Aorta (tissue), 5 donors: ENCODE measurements around the gene SHISA5. TPM values are rescaled to one million over a fixed set of nuclear protein-coding genes. Genes with fewer than 3 reads are reported as not detected.

Experiments used
- ATAC-seq: fragments of 200-7000 bp; cut with Tn5 transposase; one replicate; pipeline ENCODE4 v1.9.1; 2022; ENCODE audit warnings: moderate library complexity; ENCODE audit not compliant: low FRiP score
- DNase-seq, 2 donors: peaks; one replicate each; pipeline ENCODE4 v3.0.0-alpha.2; 2020
- H3K27ac ChIP-seq, 2 donors: one replicate each; pipeline ENCODE4 v1.5.1; 2013; ENCODE audit warnings: low read length in 2 of 2, mild to moderate bottlenecking in 2 of 2, moderate library complexity in 2 of 2, control low read depth in 1 of 2, inconsistent platforms in 1 of 2, low read depth in 1 of 2
- H3K27me3 ChIP-seq, 2 donors: one replicate each; pipeline ENCODE4 v1.6.1; 2013; ENCODE audit warnings: control low read depth in 1 of 2, low read length in 1 of 2, mild to moderate bottlenecking in 1 of 2, moderate library complexity in 1 of 2; ENCODE audit not compliant: insufficient read depth in 2 of 2, control insufficient read depth in 1 of 2
- H3K36me3 ChIP-seq, 2 donors: one replicate each; pipeline ENCODE4 v1.6.1; 2013; ENCODE audit warnings: control low read depth in 1 of 2, low read length in 1 of 2, mild to moderate bottlenecking in 1 of 2; ENCODE audit not compliant: insufficient read depth in 2 of 2, control insufficient read depth in 1 of 2
- H3K4me1 ChIP-seq, 2 donors: one replicate each; pipeline ENCODE4 v1.6.1; 2013; ENCODE audit warnings: low read length in 2 of 2, control low read depth in 1 of 2, mild to moderate bottlenecking in 1 of 2, moderate library complexity in 1 of 2; ENCODE audit not compliant: insufficient read depth in 2 of 2, control insufficient read depth in 1 of 2
- H3K4me3 ChIP-seq, 2 donors: one replicate each; pipeline ENCODE4 v1.5.1; 2013; ENCODE audit warnings: low read length in 2 of 2, control low read depth in 1 of 2, mild to moderate bottlenecking in 1 of 2
- H3K9me3 ChIP-seq: one replicate; pipeline ENCODE4 v1.6.1; 2013; ENCODE audit warnings: mild to moderate bottlenecking, low read length; ENCODE audit not compliant: control insufficient read depth
- WGBS, 2 donors: extraction: QIAGEN DNeasy Blood & Tissue Kit; methylation state at CpG; one replicate each; pipeline ENCODE4 v1.1.7; 2013; 5-methylcytosine and 5-hydroxymethylcytosine counted together
- intact Hi-C, 2 donors: fragments of 100-400 bp; cut with DNase I; formaldehyde crosslinking; loops; one replicate each; pipeline versions ENCODE4 v1.14.2 to v1.15.0; 2022
- polyA plus RNA-seq, 2 donors: library from polyadenylated mRNA; stranded (reverse); fragments of 200-250 nt; gene quantifications; one replicate each; pipeline ENCODE4 v1.2.3, GENCODE V29; 2013
- total RNA-seq, 2 donors: library from RNA; stranded (reverse); fragmentation: NEBNext Ultra II Directional; extraction: Animal tissue kit (Norgen Biotek cat#: 25700); gene quantifications; one replicate each; pipeline ENCODE4 v1.2.1, GENCODE V29; 2021
- donor health status: healthy with polysubstance abuse.
- donor health status: Bipolar disorder and iron deficiency.
- donor health status: DM: no; HTN: no; CAD: no.
- donor health status: DM: no; HTN: no; CAD: no.
- donor health status: DM: yes; HTN: yes; CAD: no.

Gene SHISA5
- total and polyA plus RNA-seq, 4 donors = 64.2 to 183 (median 142) TPM

GRCh38 chr3:48436477-48436787, 67.5 kb downstream of the SHISA5 start:
- ATAC-seq = no peak
- H3K27ac ChIP-seq = no peak overlapping the region

DNA sequence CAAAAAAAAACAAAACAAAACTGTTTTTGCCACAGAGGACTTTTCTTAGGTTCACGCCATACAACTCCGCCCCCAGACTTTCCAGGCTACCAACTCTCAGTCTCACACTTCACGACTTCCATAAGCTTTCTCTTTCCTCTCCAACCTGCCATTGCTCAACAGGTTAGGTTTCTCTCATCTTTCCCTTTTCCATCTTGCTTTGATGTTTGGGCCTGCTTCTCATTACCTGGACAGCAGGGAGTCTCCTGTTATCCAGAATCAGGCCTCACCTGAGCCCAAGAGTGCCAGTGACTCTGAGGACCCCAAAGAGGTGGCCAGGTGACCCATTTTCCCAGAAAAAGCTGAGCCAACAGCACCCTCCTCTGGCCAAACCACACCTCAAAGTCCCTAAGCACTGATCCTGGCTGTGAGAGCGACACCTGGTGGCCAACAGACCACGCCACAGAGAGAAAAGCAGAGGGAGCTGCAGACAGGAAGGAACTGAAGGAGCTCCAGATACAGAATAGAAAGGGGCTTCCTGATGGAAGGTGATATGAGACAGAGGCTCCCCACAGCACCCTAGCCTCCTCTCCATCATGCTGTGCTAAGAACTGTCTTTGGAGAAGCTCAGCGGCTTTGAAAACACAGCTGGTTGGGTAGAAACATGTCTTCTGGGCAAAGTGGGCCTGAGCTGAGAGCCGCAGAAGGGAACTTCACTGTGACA, 68.0 kb downstream of the SHISA5 start:
- Histone ChIP-seq H3K9me3 (no peaks in the 10 kb centered on the region), H3K4me1 (no peaks in the 10 kb centered on the region), H3K36me3 (peaks cover 0 to 3% of the 10 kb centered on the region in 2 donors), H3K27ac (no peak overlapping the region), H3K27me3 (no peaks in the 10 kb centered on the region), H3K4me3 (no peak overlapping the region)
- ATAC-seq (peak; percentile 84), DNase-seq (peak; percentile 90 to 94)
- WGBS, 2 donors = 36 to 38% methylated on average over 7 of the region's 7 CpGs
- intact Hi-C loops = loop anchor here (1.0 to 2.0 kb wide), 3 partner anchors 35 to 163 kb away; no protein-coding TSS in a partner anchor

More at GRCh38 chr3:48436477-48436787, 67.5 kb downstream of the SHISA5 start:
- no peak for DNase-seq
- Histone ChIP-seq H3K27me3 (no peaks in the 10 kb centered on the region), H3K36me3 (peaks cover 0 to 3% of the 10 kb centered on the region in 2 donors), H3K4me1 (no peaks in the 10 kb centered on the region), H3K9me3 (no peaks in the 10 kb centered on the region), H3K4me3 (no peak overlapping the region)
- intact Hi-C loops = loop anchor here (1.0 to 2.0 kb wide), 3 partner anchors 35 to 164 kb away; no protein-coding TSS in a partner anchor
- 0 to 74% methylated on average over 1 of the region's 1 CpG for WGBS, 2 donors

- no peaks in the 10 kb centered on the region for H3K9me3 ChIP-seq
- H3K36me3 ChIP-seq = peaks cover 0 to 3% of the 10 kb centered on the region in 2 donors
- no peaks in the 10 kb centered on the region for H3K4me1 ChIP-seq
- intact Hi-C loops = no loop called here
- no peak for DNase-seq
- ATAC-seq = no peak
- WGBS, 2 donors = 84 to 86% methylated on average over 4 of the region's 4 CpGs
- H3K27me3 ChIP-seq = no peaks in the 10 kb centered on the region
- no peak overlapping the region for H3K4me3 ChIP-seq
- peak overlapping the region in 1 of 2 donors; percentile 24 for H3K27ac ChIP-seq
These were observed 68.8 kb downstream of the SHISA5 start for GRCh38 chr3:48435223-48435595.

- H3K27me3 ChIP-seq = no peaks in the 10 kb centered on the region
- 71 to 75% methylated on average over 15 of the region's 15 CpGs for WGBS, 2 donors
- DNase-seq = no peak
- H3K36me3 ChIP-seq = peaks cover 0 to 3% of the 10 kb centered on the region in 2 donors
- H3K9me3 ChIP-seq = no peaks in the 10 kb centered on the region
- H3K27ac ChIP-seq = peak overlapping the region in 1 of 2 donors; percentile 24
- no peaks in the 10 kb centered on the region for H3K4me1 ChIP-seq
- ATAC-seq = no peak
- no peak overlapping the region for H3K4me3 ChIP-seq
- intact Hi-C loops = no loop called here
These were observed 69.3 kb downstream of the SHISA5 start for GRCh38 chr3:48434591-48435222.

DNA sequence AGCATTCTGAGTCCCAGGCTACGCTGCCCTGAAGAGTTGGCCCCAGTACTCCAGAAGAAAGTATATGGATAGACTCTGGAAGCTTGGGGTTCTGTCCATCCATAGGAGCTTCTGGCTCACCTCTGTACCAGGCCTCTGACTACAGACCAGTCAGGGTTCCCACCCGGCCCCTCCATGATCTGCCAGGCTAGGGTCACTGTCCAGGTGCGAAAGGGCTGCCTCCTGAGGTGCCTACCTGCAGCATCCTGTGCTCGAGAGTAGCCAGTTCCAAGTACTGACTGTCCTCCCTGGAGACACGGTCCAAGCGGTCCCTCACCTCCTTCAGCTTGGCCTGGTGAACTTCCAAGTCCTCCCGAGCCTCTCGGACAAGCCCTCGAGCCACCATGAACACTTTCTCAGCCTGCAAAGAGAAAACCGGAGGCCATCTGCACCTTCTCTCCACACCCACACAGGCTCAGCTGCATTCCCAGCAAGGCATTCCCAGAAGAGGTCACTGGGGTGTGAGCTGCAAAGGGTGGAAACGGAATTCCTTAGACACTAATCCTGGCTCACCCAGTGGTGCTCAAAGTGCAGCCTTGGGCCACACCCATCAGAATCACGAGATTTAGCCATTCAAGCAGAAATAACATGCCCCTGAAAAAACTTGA, 70.4 kb downstream of the SHISA5 start:
- Histone ChIP-seq H3K4me3 (no peak overlapping the region), H3K27ac (no peak overlapping the region), H3K9me3 (no peaks in the 10 kb centered on the region), H3K4me1 (no peaks in the 10 kb centered on the region), H3K27me3 (no peaks in the 10 kb centered on the region), H3K36me3 (peaks cover 0 to 3% of the 10 kb centered on the region in 2 donors)
- intact Hi-C loops = no loop called here
- 82% methylated on average over 12 of the region's 12 CpGs for WGBS, 2 donors
- DNase-seq (no peak), ATAC-seq (no peak)

DNA sequence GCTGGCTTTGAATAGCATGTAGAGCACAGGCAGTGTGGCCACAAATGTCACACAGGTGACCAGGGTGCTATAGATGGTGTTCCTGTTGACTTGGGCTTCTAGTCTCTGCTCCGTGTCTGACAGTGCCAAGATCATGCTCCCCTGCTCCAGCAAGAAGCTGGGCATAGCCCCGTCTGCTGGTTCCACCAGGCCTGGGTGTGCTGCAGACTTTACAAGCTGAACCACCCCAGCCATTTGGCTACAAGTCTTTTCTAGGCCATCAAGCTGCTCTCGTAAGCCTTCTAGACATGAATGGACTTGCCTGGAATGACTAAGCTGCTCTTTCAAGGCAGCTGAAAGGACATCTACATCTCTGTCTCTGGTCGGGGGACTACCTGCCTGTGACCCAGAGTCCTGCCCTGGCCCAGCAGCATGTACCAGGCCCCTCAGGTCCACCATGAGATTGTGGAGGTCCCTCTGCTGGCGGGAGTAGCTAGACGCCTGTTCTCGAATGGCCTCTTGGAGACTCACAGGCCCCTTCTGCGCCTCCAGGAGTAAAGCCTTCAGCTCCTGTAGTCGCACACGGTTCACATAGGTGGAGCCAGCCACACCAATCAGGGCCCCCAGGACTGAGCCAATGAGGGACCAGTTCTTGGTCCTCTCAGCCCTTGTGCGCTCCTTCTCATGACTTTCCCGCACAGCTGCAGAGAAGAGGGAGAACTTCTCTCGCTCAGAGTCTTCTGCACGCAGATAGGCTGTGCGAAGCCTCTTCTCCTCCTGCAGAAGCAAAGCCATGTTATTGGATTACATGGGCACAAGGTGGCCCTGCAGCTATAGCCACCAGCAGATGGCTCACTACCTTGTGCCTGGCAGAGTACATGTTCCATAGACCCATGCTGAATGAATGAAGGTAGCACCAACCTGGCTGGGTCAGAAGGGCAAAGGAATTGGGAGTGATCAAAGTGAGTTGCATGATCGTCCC, 71.3 kb downstream of the SHISA5 start:
- ATAC-seq (no peak), DNase-seq (peak in 1 of 2 donors; percentile 34)
- intact Hi-C loops = no loop called here
- Histone ChIP-seq H3K36me3 (peaks cover 0 to 3% of the 10 kb centered on the region in 2 donors), H3K27me3 (no peaks in the 10 kb centered on the region), H3K4me3 (no peak overlapping the region), H3K4me1 (no peaks in the 10 kb centered on the region), H3K9me3 (no peaks in the 10 kb centered on the region), H3K27ac (no peak overlapping the region)
- WGBS, 2 donors = 74 to 76% methylated on average over 16 of the region's 16 CpGs

GRCh38 chr3:48431224-48432029, 72.5 kb downstream of the SHISA5 start:
- H3K36me3 ChIP-seq = peaks cover 0 to 3% of the 10 kb centered on the region in 2 donors
- DNase-seq (peak in 1 of 2 donors; percentile 52), ATAC-seq (no peak)
- WGBS, 2 donors = 86% methylated on average over 7 to 8 of the region's 8 CpGs
- intact Hi-C loops = no loop called here
- no peaks in the 10 kb centered on the region for H3K4me1 ChIP-seq
- no peaks in the 10 kb centered on the region for H3K9me3 ChIP-seq
- no peak overlapping the region for H3K27ac ChIP-seq
- H3K27me3 ChIP-seq = no peaks in the 10 kb centered on the region
- H3K4me3 ChIP-seq = no peak overlapping the region
